DND-41 (cell line): ENCODE results near the gene MACROD2.

Source experiments
- EZH2 ChIP-seq: IDR thresholded peaks from 3 replicates; pipeline ENCODE4 v1.6.1; 2012; ENCODE audit warnings: borderline replicate concordance, low read depth, mild to moderate bottlenecking, moderate library complexity, low read length, inconsistent platforms; ENCODE audit not compliant: severe bottlenecking
- TF ChIP-seq, protein P1 (sequence below): IDR thresholded peaks from 2 replicates; pipeline ENCODE4 v1.5.1; 2012; ENCODE audit warnings: borderline replicate concordance, low read length, moderate library complexity, mild to moderate bottlenecking; ENCODE audit not compliant: poor library complexity, severe bottlenecking; ENCODE audit errors: extremely low read depth

DNA sequence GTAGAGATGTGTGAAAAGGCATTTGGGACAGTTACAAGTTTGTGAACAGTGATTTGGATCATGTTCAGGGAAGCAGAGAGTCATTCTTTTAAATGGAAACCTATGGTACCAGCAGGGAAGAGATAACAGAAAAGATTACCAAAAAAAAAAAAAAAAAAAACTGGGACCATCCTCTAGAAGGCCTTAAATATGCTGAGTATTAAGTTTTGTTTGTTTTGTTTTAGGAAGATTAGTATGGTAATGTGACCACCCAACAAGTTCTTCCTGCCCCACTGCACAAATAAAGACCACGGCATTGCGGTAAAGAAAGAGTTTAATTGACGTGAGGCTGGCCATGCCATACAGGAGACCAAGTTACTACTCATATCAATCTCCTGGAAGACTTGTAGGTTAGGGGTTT, 1631.8 kb downstream of the MACROD2 start:
- TF ChIP-seq, protein P1, sequence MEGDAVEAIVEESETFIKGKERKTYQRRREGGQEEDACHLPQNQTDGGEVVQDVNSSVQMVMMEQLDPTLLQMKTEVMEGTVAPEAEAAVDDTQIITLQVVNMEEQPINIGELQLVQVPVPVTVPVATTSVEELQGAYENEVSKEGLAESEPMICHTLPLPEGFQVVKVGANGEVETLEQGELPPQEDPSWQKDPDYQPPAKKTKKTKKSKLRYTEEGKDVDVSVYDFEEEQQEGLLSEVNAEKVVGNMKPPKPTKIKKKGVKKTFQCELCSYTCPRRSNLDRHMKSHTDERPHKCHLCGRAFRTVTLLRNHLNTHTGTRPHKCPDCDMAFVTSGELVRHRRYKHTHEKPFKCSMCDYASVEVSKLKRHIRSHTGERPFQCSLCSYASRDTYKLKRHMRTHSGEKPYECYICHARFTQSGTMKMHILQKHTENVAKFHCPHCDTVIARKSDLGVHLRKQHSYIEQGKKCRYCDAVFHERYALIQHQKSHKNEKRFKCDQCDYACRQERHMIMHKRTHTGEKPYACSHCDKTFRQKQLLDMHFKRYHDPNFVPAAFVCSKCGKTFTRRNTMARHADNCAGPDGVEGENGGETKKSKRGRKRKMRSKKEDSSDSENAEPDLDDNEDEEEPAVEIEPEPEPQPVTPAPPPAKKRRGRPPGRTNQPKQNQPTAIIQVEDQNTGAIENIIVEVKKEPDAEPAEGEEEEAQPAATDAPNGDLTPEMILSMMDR = no peak
- TF ChIP-seq EZH2 = no peak
